C4-2B (cell line): Measurements from ENCODE around the gene SLC41A2.

Experiments
- CTCF ChIP-seq: fragments of 450-650 bp; conservative IDR thresholded peaks from 2 replicates; pipeline ENCODE4 v1.5.1; 2017; ENCODE audit warnings: mild to moderate bottlenecking
- ZFX ChIP-seq: fragments of 450-650 bp; IDR thresholded peaks from 2 replicates; pipeline ENCODE4 v1.6.1; 2017

- TF ChIP-seq CTCF (no peak), ZFX (no peak)
Measured at GRCh38 chr12:104930388-104931326, 27.4 kb downstream of the SLC41A2 start.
